Fibroblast of the aortic adventitia (primary cell): ENCODE results near the gene BMS1. TPM values are rescaled to one million over a fixed set of nuclear protein-coding genes. Genes with fewer than 3 reads are reported as not detected.

Source experiments
- DNase-seq: peaks from one replicate; pipeline ENCODE4 v3.0.0-alpha.2; 2010; ENCODE audit warnings: low read depth
- H3K4me3 ChIP-seq: 2 replicates; pipeline ENCODE4 v1.5.1; 2011; ENCODE audit warnings: low read depth, mild to moderate bottlenecking, control low read depth, low read length, moderate library complexity
- CTCF ChIP-seq: IDR thresholded peaks from 2 replicates; pipeline ENCODE4 v1.5.1; 2011; ENCODE audit warnings: mild to moderate bottlenecking, low read length, control low read depth, inconsistent platforms; ENCODE audit not compliant: insufficient read depth
- total RNA-seq: library from RNA; depleted of rRNA; stranded (reverse); fragments of >200 nt; gene quantifications from 2 replicates; pipeline ENCODE4 v1.2.3, GENCODE V29; 2012; ENCODE audit warnings: low replicate concordance

BMS1 gene
- total RNA-seq, 1 donor: 16.1 TPM

- peak; percentile 67 for DNase-seq
- peak; percentile 83 for TF ChIP-seq CTCF
- peak overlapping the region; percentile 46 for H3K4me3 ChIP-seq
These were observed 29.5 kb upstream of the BMS1 start for GRCh38 chr10:42753126-42753506.

GRCh38 chr10:42753507-42754154, 29.0 kb upstream of the BMS1 start:
- DNase-seq: no peak
- peak overlapping the region; percentile 45 for H3K4me3 ChIP-seq
- no peak for TF ChIP-seq CTCF

- no peak for DNase-seq
- peak overlapping the region; percentile 39 for H3K4me3 ChIP-seq
- TF ChIP-seq CTCF: no peak
These were observed 28.2 kb upstream of the BMS1 start for GRCh38 chr10:42754155-42755027.

GRCh38 chr10:42755028-42755451, 27.6 kb upstream of the BMS1 start:
- no peak for DNase-seq
- H3K4me3 ChIP-seq: no peak overlapping the region
- TF ChIP-seq CTCF: no peak

- no peak for DNase-seq
- TF ChIP-seq CTCF: no peak
- H3K4me3 ChIP-seq: no peak overlapping the region
These were observed 27.0 kb upstream of the BMS1 start for GRCh38 chr10:42755556-42756093.

- H3K4me3 ChIP-seq: no peak overlapping the region
- DNase-seq: no peak
- TF ChIP-seq CTCF: no peak
These were observed 14.7 kb upstream of the BMS1 start for GRCh38 chr10:42767906-42768305.
